ENCODE data around the gene CHCHD10.

The CHCHD10 gene

DNA sequence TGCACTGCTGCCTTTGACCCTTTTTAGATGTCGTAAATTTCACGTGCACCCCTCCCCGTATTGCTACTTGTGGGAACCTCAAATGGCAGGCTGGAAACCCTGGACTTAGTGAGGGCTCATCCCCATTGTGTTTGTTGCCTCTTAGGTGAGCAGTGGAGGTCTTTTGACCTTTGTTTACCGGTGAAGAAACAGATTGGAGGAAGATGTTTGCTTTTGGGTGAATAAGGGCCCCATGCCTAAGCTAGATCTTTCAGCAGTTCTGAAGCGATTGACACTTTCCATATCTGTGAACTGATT is 19.8 kb upstream of the CHCHD10 start:
- DNase-seq: no peak

- peak; percentile 58 for DNase-seq
These were observed 19.2 kb upstream of the CHCHD10 start, which contains the start of gene SMARCB1 for GRCh38 chr22:23786752-23787599. SMARCB1 (plus strand) TSS chr22:23786966; CDS start chr22:23787170, 204 bp downstream.

GRCh38 chr22:23786261-23786710 is 18.5 kb upstream of the CHCHD10 start:
- DNase-seq: no peak

DNA sequence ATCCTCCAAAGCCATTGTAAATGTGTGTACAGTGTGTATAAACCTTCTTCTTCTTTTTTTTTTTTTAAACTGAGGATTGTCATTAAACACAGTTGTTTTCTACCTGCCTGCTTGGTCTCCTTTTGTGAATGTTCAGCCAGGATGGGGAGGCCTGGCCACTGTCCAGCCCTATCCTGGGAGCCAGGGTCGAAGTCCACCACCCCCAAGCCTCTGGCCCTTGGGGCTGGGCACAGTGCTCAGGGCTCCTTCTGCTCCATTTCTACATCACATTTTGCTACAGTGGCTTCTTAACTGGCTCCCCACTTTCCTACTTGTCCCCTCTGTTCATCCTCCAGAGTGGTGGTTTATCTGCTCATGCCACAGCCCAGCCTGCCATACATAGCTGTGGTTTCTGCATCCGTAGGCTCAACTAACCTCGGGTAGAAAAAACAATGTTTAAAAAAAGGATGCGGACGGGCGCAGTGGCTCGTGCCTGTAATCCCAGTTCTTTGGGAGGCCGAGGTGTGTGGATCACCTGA is 16.5 kb upstream of the CHCHD10 start:
- DNase-seq: no peak

GRCh38 chr22:23783265-23784150 is 15.7 kb upstream of the CHCHD10 start:
- DNase-seq: no peak

GRCh38 chr22:23782703-23783102 is 14.9 kb upstream of the CHCHD10 start:
- no peak for DNase-seq

DNA sequence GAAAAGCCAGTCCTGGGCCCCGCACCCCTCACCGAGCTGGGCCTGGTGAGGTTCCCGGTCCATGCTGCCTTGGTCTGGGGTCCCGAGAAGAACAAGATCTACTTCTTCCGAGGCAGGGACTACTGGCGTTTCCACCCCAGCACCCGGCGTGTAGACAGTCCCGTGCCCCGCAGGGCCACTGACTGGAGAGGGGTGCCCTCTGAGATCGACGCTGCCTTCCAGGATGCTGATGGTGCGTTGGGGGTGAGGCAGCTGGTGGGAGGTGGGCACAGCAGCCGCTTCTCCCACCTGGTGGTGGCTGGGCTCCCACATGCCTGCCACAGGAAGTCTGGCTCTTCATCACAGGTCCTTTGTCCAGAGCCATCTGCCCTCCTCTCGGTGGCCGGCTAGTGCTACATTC is 14.5 kb upstream of the CHCHD10 start:
- DNase-seq: no peak

DNA sequence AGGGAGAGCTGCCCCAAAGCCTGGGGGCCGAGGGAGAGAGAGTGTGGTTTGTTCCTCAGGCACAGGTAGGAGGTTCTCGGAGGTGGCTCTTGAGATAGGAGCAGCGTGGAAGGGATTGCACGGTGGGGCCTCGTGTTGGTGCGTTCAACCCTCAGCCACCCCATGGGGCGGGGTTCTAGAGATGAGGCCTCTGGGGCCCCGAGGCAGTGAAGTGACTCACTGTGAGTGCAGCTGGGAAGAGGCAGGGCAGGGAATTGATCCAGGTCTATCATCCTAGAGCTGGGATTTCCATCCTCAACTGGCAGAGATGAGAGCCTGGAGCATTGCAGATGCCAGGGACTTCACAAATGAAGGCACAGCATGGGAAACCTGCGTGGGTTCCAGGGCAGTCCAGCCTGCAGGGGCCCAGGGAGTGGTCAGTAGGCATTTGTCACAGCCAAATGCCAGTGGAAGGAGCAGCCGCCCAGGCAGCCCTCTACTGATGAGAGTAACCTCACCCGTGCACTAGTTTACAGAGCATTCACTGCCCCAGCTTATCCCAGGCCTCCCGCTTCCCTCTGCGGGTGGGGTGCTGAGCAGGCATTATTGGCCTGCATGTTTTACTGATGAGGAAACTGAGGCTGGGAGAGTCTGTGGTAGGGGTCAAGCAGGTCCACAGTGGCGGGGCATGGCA is 13.9 kb upstream of the CHCHD10 start:
- DNase-seq: peak; percentile 26

- DNase-seq: no peak
These were observed 13.3 kb upstream of the CHCHD10 start for GRCh38 chr22:23781065-23781464.

GRCh38 chr22:23780146-23780748 is 12.5 kb upstream of the CHCHD10 start:
- DNase-seq: no peak

- no peak for DNase-seq
These were observed 12.0 kb upstream of the CHCHD10 start for GRCh38 chr22:23779731-23780130.

- DNase-seq: no peak
These were observed 11.3 kb upstream of the CHCHD10 start for GRCh38 chr22:23779083-23779482.

- DNase-seq: no peak
These were observed 10.8 kb upstream of the CHCHD10 start for GRCh38 chr22:23778577-23778900.

DNA sequence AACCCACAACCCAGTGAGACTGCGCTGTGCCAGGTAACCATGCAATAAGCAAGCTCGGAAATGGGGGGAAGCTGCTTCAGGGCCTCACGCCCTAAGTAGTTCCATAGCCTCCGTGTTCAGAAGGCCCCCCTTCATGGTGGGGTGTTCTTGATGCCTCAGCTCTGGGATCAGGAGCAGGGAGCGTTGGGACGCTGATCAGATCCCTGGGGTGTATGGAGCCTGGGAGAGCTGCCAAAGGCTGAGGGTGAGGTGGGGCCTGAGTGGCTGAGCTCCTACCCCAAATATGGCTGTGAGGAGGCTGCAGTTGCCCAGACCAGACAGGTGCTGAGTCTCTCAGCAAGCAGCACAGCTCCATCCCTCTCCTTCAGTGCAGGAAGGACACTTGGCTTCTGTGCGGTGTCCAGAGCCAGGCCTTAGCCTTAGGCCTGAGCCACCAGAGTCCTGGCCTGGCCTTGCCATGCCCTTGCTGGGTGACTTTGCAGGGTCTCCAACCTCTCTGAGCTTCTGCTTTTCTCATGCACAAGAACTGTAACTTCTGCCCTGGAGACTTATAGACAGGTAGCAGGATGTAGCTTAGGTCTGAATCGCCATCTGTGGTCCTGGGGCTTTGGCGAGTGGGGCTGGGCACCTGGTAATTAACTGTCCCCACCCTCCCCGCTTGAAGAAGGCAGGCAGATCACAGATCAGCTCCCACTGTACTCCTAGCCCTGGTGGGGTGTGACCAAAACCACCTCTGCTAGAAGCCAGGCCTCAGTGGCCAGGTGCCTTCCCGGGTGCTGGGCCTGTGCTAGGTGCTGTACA is 10.2 kb upstream of the CHCHD10 start:
- DNase-seq: no peak

DNA sequence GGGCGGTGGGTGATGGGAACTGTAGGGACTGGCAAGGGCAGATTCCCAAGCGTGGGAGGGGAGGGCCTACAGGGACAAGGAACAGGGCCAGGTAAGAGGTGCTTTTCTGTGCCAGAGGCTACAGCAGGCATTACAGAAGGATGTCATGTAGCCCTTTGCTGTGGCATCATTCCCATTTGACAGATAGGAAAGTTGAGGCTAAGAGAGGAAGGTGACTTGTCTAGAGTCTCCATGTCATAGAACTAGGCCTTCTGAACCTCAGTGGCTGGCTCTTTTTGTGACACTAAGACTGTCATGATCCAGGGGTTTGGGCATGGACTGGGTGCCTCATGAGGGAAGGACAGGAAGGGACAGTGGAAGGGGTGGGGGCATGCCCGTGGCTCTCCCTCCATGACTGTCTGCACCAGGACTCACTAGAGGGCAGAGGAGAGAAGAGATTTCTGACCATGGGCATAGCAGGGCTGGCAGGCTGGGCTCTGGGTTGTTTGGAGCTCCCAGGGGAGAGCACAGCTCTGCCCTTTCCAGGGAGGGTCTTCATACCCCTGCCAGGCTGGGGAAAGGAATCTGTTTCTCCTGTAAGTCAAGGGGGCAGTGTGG is 8.1 kb upstream of the CHCHD10 start:
- DNase-seq: no peak

DNA sequence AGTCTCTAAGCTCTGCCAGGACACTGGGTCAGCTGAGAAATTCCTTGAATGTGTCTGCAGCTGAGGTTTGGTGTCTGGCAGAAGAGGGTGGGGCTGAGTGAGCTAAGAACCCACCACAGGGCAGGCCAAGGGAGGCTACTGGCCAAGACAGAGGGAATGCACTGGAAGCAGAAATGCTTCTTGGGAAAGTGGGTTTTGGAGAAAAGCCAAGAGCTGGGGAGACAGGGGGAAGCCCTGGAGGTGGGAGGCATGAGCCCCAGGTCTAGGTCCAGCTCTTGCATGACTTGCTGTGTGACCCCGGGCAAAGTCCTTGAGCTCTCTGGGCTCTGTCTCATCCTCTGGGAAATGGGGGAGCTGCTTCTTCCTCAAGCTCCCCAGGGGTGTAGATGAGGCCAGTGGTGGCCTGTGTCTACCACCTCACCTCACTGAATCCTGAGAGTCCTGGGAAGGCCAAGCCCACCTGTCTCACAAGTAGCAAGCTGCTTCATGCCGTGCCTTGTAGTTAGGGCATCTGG is 7.2 kb upstream of the CHCHD10 start:
- no peak for DNase-seq

GRCh38 chr22:23774114-23774921 is 6.5 kb upstream of the CHCHD10 start:
- DNase-seq: no peak

DNA sequence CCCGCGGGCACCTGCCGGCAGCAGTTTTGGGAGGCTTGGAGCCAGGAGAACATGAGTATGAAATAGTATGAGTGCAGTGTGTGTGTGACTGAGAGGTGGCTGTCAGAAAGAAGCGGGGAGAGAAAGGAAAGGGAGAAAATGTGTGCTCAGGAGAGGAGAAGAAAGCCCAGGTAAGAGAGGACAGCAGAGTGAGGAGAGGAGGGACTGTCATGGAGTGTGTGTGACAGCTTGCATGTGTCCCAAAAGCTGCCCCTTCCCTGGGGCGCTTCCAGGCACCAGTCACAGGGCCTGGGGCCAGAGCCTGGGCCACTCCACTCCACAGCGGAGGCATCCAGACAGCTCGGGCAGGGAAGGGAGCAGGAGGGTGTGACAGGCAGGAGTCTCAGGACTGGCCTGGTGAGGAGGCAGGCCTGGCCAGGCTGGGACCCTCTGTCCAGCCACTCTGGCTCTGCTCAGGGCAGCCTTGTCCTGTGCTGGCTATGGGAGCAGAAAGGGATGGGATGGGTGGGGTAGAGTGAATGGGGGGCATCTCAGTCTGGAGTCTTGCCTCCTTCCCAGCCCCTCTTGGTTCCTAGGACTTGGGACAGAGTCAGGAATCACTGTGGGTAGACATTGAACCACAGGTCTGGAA is 5.8 kb upstream of the CHCHD10 start:
- DNase-seq: no peak

DNA sequence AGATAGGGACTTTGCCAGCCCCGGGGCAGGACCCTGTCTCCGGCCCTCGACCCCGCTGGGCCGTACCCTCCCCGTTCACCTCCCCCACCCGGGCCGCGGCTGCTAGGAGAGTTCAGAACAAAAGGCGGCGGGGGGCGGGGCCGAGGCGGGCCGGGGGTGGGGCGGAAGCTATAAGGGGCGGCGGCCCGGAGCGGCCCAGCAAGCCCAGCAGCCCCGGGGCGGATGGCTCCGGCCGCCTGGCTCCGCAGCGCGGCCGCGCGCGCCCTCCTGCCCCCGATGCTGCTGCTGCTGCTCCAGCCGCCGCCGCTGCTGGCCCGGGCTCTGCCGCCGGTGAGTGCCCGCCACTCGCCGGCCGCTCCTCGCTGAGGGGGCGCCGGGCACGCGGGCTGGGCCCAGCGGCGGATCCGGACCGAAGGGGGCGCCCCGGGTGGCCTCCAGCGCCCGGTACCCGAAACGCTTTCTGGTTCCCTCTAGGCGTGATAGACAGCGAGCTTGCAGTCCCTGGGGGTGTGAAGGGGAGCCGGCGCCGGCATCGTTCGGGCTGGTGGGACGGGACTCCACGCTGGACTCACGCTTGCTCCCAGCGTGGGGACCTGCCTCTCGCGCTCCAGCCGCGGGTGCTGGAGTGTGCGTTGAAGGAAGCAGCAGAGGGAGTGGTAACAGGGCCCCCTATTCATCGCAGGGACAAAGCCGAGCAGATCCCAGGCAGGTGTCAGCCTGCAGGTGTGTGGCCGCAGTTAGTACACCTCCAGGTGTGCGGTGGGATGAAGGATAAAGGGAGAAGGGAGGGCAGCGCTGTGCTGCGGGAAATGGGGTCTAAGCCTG is 5.1 kb upstream of the CHCHD10 start, which contains the start of gene MMP11:
TSS of gene MMP11 (plus strand) at position 201 of the 825 bp plus-strand sequence. CDS start at position 223, 22 bp downstream.
- no peak for DNase-seq
